ENCODE data around the gene UST.

The UST gene

DNA sequence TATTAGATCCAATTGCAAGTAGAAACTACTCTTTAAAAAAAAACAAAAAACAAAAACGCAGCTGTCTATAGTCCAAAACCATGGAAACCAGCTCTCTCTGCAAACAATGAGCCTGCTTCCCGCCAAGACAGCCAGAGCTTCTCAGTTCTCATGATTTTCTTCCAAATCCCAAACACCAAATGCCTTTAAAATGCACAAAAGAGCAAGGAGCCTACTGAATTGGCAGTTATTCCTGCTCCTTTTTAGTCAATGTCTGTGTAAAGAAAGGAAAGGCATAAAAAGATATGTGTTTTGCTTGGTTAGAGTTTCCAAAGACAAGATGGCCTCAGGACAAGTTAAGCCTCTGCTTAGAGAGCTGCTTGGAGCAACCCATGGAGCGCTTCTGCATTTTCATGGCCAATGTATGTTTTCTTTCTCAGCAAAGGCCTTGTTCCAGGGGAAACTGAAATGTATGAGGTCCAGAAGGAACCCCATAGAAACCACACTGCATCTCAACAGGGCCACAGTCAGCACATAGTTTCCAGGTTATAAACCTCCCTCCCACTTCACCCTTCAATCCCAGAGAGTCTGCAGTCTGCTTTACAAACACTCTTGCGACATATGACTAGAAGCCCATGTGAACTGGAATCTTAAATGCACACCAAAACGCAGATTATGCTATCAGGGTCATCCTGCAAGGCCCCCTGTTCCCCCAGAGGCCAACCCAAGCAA is 361.4 kb downstream of the UST start:
- DNase-seq = no peak

- DNase-seq = no peak
Observed at GRCh38 chr6:149108749-149109100, 361.9 kb downstream of the UST start.

DNA sequence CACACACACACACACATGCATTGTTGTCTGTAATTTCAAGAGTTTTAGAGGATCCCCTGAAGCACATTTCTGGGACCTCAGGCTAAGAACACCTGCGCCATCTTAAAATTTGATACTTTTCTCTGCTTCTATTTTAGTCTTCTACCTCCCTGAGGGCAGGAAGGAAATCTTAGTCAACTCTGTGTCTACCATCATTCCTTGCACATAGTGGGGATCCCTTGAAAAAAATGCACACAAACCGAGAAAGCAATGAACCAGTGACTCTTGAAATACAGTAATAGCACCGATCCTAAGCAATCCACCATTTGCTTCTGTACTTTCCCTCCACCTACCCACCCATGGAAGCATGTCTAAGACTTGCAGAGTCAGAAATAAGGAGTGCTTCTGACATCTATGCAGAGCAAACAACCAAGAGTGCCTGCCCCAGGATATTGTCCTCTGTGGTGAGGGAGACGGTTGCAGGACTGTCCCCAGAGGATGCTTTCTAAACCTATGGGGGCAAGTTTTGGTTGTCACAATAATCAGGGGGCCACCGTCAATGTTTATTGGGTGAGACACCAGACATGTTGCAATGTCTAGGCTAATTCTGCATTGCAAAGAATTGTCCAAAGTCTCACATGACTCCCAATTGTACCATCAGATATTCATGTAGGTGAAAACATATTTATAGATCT is 362.7 kb downstream of the UST start:
- no peak for DNase-seq

DNA sequence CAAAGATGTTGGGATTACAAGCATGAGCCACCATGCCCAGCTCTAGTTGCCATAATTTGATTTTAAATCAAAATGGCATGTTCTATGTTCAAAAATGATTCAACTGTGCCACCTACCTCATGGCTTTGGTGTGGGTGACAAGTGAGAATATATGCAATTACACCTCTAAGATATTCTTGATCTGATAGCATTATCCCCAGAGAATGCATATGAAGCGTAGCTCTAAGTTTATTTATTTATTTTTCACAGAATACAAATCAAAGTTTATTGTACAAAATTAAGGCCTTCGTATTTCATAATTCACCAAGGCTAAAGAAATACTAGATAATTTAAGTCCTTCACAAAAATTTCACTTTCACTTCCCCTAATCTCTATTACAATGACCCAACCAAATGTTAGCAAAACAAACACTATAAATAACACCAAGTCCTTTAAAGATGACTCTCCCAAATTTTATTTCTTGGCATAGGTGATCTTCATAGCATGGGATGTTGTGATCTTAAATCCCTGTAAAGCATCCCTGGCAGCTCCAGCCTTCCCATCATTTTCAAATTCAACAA is 364.8 kb downstream of the UST start:
- no peak for DNase-seq

DNA sequence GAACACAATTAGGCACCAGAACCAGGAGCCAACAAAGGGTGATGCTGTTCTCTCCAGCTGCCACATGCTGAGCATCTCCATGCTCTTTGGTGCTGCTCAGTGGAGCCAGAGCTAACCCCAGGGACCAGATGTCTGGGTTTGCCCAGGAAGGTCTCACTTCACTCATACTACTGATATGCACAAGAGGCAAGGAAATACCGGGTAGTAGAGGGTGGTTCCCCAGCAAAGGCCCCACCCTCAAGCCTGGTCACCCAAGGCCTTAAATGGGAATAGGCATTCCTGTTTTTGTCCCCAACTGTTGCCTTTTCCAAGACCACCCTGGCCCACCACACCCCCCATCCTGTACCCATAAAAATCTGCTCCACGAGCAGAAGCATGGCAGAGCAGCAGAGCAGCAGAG is 366.1 kb downstream of the UST start:
- no peak for DNase-seq

DNA sequence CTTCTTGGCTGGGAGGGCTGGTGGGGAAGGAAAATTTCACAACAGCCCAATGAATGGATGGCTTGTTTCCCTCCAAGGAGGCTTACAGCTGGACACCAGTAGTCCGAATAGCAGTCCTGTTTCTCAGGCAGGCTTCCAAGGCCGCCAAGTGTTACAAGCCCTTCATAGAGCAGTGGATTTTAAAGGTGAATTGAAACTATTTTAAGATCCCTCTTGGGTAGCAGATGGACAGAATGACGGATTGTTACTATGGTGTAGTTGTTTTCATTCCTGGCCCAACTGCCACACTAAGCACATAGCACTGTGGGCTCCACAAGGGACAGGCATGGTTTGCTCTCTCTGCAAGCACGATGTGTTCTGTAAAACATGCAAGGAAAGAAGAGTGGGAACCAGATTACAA is 367.3 kb downstream of the UST start:
- DNase-seq = no peak

DNA sequence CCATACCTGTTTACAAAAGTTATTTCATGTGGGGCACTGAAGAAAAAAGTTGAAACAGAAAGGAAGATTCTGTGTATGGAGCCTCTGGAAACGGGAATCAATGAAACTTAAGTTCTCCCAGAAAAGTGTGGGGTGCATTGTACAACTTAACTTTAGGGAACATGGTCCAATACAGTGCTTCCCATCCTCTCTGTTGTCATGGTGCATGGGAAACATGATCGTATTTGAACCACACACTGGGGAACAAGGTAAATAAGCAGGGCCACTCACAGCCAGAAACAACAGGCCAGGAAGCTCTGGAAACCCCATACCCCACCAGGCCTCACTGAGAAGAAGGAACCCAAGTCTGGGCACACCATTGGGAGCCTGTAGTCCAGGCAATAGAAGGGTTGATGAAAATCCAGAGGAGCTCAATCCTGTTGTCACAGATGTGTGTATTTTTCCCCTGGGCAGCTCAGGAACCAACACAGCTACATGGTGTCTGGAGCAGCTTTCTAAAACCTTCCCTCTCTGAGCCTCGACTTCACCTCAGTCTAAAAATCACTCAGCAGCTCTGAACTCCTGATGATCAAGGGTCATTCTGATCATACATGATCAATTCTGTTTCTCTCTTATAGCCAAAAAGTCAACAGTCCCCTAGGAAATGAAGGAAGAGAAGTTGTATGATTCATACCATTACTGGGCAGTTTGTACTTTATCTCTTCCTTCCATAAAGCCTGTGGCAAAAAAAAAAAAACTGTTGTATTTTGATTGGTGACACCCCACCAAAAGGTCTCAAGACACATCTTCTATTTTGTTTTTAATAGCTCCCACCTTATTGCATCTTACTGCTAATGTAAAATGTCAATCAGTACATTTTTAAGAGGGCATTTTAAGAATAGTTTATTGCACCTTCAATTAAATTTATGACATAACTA is 372.2 kb downstream of the UST start:
- DNase-seq = no peak

DNA sequence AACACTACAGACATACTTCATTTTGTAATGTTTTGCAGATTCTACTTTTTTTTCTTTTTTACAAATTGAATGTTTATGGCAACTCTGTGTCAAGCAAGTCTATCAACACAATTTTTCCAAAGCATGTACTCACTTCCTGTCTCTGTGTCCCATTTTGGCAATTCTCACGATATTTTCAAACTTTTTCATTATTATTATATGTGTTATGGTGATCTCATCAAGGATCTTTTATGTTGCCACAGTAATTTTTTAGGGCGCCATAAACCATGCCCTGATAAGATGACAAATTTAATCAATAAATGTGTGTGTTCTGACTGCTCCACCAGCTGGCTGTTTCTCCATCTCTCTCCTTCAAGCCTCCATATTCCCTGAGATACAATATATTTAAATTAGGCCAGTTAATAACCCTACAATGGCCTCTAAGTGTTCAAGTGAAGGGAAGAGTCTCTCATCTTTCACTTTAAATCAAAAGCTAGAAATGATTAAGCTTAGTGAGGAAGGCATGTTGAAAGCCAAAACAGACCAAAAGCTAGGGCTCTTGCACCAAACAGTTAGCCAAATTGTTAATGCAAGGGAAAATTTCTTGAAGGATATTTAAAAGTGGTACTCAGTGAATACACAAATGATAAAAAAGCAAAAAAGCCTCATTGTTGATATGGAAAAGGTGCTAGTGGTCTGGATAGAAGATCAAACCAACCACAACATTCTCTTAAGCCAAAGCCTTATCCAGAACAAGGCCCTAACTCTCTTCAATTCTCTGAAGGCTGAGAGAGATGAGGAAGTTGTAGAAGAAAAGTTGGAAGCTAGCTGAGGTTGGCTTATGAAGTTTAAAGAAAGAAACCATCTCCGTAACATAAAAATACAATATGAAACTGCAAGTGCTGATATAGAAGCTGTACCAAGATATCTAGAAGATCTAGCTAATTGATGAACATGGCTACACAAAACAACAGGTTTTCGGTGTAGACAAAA is 376.3 kb downstream of the UST start:
- no peak for DNase-seq

GRCh38 chr6:149125309-149125708 is 378.5 kb downstream of the UST start:
- no peak for DNase-seq

Data from SHP77 treated with DMSO at 0.1 percent for 48 hours (cell line).